GM18873 (cell line): ENCODE data around the gene DUOXA1.

Experiments
- ATAC-seq: cut with Tn5 transposase; IDR thresholded peaks from one replicate; pipeline ENCODE4 v1.9.1; 2021; ENCODE audit warnings: mild to moderate bottlenecking, moderate library complexity, moderate number of reproducible peaks; ENCODE audit not compliant: unreplicated experiment, low FRiP score

DUOXA1 gene

DNA sequence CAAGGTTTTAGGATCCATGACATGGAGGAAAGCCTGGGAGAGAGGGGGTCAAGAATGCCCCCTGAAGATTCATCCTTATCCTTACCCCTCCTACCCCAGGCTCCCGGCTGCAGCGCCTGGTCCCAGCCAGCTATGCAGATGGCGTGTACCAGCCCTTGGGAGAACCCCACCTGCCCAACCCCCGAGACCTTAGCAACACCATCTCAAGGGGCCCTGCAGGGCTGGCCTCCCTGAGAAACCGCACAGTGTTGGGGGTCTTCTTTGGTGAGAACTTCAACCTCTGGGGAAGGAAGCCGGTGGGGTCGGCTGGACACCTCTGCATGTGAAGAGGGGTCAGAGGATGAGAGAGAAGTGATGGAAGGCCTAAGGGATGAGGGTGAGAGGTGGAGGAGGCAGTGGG, 4.4 kb upstream of the DUOXA1 start:
- no peak for ATAC-seq

DNA sequence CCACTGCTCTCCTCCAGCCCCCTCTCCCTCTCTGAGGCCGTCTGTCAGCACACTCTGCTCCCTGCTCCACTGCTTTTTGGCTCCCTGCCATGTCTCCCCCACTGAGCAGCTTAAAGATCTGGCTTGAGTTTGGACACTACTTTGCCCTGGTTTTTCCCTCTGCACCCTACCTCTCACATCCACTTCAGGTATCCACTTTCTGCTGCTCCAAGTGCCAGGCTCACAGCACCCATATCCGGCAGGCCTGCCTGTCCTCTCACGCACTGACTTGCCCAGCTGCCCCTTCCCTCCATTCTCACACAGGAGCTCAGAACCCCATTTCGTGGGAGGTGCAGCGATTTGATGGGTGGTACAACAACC, 3.9 kb upstream of the DUOXA1 start:
- ATAC-seq = no peak

DNA sequence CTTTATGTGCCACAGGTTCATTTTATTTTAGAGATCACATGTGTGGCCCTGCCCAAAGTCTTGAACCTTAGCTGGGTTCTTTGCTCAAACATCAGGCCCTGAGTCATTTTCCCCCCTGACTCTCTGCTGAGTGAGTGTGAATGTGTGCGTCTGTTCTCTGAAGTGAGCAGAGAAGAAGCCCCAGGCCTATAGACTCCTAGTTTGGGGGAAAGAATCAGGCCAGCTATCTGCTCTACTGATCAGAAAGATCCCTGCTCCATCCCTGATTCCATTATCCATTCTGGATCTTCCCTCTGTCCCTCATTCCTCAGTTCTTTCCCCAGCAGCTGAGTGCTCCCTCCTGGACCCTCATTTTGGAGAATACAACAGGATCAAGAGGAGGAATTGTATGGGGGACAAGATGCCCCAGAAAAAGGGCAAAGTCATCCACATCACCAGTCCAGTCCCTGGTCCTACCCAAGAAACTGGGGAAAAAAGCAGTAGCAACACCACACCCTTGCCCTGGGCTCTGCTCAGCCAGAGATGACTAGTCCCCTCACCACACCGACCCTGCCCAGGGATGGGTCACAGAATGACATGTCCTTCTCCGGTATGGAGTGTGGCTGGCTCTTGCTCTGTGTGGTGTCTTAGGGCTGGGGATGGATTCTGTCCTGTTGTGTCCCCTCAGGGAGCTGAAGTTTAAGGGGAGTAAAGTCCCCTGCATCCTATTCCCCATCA, 3.3 kb upstream of the DUOXA1 start:
- no peak for ATAC-seq

DNA sequence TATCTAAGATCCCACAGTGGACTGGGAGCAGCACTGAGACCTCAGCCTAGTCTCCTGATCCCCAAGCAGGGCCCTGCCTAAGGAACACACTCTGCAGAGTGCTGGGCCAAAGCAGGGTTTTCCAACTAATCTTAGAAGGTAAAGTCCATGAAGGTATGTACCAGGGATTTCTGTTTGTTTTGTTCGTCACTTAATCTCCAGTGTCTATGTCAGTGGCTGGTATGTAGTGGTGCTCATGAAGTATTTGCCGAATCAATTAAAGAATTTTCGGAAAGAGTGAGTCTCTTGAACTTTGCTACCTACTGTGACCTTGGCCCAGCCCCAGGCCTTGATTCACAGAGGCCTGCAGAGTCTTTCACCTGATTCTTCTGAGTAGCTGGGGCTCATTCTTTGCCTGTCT, 1.8 kb upstream of the DUOXA1 start:
- no peak for ATAC-seq

DNA sequence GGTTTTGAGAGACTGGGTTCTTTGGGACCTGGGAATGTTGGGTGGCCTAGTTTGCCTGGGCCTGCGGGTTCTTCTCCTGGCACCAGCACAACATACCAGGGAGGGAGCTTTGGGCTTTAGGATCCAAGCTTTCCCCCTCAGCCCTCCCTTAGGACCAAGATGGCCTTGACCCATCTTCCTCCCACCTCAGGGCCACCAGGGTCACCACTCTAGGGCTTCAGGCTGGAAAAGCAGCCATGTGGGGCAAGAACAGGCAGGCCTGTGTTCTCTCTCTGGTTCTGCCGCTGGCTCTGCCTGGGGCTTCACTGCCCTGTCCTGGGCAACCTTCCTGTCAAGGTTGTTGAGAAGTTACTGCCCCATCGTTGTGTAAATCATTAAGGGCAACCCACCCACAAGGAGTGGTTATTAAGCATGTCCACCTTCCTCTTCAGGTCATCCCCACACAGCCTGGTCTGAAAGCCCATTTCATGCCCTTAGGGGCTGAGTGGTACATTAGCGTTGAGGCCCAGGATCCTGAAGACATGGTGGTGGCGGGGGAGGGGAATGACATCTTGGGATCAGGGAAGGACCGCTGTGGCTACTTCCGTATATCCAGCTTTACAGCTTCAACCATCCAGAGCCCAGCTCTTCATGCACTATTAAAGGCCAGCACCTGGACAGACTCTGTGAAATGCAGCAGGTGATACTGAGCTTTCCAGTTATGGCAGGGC, 767 bp upstream of the DUOXA1 start:
- no peak for ATAC-seq

DNA sequence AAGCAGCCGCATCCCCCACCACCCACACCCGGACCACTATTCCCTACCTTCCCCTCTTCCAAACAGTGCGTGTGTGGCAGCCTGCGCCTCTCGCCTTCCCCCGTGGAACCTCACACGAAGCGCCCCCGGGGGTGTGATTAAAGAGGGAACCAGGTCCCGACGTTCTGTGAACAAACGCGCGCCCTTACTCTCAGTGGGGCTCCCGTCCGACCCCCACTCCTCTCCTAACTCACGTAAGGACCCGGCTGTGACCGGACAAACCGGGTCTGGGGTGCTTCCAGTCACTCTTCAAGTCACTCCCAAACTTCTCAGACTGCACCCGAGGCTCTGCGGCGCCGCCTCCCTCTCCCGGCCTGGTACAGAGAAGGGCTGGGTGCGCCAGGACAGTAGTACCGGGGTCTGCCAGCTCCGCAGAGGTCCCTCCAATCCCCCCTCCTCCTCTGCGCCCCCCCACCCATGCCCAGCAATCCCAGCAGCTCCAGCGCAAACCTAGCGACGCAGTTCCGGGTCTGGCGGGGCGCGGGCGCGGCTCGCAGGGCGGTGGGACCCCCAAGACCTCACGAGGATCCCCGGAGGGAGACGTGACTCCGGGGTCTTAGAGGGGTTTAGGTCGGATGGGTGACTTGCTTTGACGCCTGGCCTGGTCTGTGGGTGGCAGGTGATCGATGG, 574 bp downstream of the DUOXA1 start:
- ATAC-seq = no peak

DNA sequence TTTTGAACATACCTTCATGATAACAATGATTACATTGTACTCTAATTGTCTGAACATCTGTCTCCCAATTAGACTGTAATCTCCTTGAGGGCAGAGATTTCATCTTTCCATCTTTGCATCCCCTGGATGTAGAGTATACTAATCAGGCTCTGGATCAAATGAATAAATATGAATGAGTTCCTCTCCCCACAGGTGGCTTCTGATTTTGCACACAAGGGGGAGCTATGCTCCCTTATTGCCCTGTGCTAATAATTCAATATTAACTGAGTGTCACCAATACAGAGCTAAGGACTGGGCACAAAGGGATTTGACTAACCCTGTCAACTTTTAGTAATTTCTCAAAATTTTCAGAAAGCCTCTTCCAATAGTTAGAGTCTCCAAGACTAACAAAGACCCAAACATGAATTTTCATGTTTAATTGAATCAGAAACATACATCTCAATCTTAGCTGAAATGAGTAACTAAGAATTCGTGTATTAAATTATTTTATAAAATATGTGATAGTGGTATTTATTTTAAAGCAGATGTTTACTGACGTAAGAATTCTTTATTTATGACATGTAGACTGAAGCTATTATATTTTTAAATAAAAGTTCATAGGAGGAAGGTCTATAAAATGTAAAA, 3.0 kb downstream of the DUOXA1 start:
- no peak for ATAC-seq

DNA sequence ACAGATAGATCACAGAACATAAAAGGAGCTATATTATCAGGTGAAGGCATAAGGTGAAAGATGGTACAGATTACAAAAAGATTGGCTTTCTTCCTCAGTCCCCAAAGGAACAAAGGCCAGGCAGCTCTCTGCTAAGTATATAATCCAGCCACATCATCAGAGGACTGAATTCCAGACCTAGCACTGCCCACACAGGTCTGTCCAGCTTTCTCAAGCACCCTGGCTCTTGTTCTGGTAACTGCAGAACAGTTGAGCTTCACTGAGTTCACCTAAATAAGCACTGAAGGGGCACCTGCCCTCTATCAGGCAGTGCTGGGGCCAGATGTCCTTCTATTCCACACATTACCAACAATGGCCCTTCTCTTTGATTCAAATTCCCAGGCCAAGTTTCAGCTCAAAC, 6.3 kb downstream of the DUOXA1 start:
- ATAC-seq = no peak

DNA sequence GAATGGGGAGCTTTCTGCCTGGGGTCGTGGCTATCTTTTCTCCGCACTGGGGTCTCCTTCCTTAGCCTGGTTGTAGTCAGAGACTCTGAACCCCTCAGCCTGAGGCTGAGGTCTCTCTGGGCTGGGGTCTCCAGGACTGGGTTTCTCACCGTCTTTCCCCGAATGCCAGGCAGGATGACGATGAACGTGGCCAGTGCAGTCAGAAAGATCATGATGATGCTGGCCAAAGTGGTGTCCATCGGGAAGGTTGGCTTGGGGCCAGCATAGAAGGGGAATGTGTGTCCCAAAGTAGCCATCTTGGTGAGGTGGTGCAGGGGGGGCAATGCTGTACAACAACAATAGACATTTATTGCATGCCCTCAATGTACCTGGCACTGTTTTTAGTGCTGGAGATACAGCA, 7.0 kb downstream of the DUOXA1 start:
- no peak for ATAC-seq

DNA sequence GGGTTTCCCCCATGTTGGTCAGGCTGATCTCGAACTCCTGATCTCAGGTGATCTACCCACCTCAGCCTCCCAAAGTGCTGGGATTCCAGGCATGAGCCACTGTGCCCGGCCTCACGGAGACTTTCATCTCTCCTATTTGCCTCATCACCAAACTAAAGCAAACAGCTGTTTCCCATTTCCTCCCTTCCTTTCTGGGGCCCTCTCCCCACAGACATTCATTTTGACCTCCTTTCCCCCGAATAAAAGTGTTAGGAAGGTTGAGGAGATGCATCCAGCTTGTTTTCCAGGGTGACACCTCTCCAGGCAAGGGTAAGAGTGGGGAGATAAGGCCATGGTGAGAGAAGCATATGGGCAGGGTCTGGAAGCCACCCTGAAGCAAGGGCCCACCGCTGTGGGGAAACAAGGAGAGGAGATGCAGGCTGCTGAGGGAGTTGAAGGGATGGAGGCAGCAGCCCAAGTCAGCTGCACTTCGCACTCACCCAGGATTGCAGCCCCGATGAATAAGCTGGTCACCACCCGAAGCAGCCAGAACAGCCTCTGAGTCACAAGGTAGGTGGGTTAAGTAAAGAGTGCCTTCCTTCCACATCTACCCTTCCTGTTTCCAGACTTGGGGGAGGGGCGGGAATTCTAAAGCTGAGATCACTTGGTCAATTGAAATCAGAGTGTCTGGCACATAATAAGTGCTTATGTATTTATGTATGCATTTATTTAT, 7.8 kb downstream of the DUOXA1 start:
- no peak for ATAC-seq

DNA sequence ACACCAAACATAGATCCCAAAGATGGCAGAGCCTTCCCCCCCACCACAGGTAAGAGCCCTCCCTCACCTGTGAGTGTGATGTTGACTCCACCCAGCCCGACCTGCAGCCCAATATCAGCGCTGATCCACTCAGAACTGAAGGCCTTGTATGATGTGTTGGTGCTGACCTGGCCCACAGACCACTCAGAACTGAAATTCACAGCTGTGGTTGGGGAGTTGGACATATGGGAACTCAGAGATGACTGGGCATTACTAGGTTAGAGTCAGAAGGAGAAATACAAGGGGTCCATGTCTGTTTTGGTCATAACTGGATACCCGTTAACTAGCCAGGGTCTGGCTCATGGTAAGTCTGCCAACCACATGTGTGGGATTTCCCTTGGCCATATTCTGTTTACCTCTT, 8.7 kb downstream of the DUOXA1 start:
- no peak for ATAC-seq

DNA sequence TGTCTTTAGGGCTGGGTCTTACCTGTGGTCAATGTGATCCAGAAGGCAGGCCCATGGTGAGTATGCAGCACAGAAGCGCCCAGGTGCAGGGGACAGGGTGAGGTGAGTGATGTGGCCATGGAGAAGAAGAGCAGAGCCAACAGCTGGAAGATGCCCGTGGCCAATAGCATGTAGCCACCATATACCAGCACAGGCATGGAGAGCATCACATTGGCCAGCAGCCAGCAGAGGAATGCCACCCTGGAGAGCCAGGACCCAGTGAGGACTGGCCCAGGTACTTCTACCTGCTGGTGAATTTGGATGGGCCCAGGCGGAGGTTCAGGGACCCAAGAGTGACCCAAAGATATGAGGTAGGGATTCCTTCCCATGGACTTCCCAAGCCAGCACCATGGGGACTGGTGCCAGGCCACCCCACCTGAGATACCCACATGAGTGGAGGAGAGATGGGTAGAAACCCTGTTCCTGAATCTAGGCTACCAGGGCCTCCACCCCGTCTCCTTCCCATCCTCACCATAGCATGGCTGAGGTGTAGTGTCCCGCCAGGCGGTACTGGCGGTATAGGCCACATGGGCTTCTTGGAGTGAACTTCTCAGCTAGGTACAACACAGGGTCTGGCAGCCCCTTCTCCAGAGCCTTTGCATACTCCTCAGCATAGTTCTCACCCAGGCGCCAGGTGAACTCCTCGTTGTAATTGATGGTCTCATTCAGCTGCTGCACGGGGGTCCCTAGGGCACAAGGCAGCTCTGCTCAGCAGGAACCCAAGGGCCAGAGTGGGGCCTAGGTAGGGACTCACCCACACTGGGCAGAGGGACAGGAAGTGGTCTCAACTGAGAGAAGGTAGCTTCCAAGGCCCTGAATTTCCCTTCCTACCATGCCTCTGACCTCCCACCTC, 9.4 kb downstream of the DUOXA1 start:
- no peak for ATAC-seq

DNA sequence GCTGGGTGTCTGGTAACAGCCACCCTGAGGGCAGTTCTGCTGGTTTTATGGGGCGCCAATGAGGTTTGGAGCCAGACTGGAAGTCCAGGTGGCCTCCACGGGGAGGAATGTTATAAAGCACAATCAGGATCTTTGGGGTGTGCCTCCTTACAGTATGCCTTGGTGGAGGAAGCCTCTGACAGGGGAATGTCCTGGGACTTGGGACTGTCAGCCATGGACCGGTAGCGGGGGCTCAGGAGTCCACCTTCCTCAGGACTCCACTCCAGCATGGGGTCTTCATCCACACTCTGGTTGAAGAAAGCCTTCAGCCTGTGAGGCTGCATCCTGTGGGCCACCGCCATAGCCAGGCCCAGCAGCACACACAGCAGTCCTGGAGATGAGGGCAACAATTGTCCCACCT, 10.7 kb downstream of the DUOXA1 start:
- no peak for ATAC-seq

DNA sequence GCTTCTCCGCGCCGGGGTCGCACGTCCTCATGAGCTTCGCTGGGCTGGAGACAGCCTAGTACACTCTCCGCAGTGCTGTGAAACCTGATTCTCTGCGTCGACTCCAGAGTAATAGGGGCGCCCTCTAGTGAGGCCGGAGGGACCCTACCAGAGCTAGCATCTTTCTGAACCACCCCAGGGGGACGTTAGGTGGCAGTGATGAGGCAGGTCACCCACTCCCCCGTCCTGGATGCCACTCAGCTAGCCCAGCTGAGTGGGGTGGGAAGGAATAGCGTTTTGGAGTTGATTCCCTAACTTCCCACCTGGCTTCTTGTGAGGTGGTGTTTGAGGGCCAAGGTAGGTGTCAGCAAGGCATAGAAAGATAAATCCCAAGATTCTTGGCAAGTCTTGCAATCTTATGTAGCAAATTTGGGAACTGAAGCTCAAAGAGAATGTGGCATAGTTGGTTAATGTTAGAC, 11.5 kb downstream of the DUOXA1 start:
- ATAC-seq = peak; percentile 87

DNA sequence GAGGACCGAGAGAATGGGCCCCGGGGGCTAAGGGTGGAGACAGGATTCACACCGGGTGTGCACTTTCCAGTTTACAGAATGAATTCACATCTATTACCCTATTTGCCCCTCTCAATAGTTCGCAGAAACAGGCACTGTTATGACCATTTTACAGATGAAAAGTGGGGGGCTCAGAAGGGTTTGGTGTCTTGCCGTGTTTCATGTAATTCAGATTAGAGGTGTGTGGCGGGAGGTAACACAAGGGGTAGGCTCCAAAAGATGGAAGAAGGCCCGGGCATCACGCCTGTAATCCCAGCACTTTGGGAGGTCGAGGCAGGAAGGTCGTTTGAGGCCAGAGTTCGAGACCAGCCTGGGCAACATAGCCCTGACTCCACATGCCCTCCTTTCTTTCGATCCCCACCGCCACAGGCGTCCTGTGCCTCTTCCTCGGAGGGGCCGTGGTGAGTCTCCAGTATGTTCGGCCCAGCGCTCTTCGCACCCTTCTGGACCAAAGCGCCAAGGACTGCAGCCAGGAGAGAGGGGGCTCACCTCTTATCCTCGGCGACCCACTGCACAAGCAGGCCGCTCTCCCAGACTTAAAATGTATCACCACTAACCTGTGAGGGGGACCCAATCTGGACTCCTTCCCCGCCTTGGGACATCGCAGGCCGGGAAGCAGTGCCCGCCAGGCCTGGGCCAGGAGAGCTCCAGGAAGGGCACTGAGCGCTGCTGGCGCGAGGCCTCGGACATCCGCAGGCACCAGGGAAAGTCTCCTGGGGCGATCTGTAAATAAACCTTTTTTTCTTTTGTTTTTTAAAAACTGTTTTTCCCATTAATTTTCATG, 12.2 kb downstream of the DUOXA1 start:
- peak; percentile 16 for ATAC-seq

DNA sequence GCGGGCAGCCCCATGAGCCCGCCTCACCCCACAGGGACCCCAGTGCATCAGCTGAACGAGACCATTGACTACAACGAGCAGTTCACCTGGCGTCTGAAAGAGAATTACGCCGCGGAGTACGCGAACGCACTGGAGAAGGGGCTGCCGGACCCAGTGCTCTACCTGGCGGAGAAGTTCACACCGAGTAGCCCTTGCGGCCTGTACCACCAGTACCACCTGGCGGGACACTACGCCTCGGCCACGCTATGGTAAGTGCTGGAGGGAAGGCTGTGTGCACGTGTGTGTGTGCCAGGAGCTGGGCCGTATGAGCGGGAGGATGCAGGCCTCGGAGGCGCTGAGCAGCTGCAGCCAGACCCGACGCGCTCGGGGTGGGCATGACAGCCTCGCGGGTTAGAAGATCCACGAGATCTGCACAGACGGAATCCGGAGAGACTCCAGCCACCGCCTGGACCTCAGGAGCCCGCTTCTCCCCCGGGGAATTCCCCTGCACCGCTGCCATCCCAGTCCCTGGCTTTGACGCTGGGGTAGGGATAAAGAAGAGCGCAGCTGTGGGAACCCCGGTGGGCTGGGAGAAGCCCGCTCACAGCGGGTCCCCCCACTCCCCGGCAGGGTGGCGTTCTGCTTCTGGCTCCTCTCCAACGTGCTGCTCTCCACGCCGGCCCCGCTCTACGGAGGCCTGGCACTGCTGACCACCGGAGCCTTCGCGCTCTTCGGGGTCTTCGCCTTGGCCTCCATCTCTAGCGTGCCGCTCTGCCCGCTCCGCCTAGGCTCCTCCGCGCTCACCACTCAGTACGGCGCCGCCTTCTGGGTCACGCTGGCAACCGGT, 13.0 kb downstream of the DUOXA1 start:
- ATAC-seq = no peak

DNA sequence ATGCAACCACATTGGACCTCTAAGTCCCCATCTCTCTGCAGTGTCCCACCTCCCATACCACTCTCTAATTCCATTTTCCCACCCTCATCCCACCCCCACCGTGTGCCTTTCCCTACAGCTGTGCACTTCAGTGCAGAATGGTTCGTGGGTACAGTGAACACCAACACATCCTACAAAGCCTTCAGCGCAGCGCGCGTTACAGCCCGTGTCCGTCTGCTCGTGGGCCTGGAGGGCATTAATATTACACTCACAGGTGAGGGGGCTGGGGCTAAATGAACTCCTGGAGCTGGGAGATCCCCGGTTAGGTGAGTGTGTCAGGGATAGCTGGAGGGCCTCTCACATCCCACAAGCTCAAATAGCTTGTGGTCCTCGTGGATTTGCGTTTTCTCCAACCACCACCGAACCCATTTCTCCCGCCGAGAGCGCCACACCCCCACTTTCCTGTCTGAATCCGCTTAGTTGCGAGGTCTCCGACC, 13.6 kb downstream of the DUOXA1 start:
- ATAC-seq = no peak

DNA sequence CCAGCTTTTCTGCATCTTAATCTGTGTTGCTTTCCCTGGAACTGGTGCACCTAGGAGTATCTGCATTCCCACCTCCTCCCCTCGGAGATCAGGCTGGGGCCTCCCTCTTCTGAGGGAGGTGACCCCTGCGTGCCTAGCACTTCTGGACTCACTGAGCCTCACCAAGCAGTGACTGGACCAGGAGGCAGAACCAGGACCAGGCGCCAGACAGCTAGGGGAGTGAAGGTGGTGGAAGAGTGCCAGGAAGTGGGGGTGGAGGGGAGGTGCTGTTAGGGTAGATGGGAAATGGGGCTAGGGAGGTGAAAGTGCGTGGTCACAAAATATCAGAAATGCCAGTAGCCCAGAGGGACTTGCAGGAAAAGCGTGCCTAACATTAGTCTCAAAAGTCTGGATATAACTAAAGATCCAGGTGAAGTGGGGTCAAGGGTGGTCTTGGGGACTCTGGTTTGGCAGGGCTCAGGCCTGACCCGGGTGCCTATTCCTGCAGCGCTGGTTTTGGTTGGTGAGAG, 14.3 kb downstream of the DUOXA1 start:
- no peak for ATAC-seq
